SK-N-SH treated with all-trans-retinoic acid at 6 μM for 48 hours (cell line): ENCODE data around the gene MIDN.

Experiments
- ARNTL ChIP-seq: fragments of 450-650 bp; formaldehyde crosslinking; IDR thresholded peaks from 2 replicates; pipeline ENCODE4 v1.5.0; 2020; ENCODE audit warnings: low read depth, mild to moderate bottlenecking, moderate library complexity, borderline replicate concordance
- OSR1 ChIP-seq: fragments of 250-450 bp; sonication (Bioruptor Pico); IDR thresholded peaks from 2 replicates; pipeline ENCODE4 v1.8.0; 2022; ENCODE audit warnings: moderate library complexity, mild to moderate bottlenecking, inconsistent platforms
- SNAI2 ChIP-seq: fragments of 250-450 bp; sonication (Bioruptor Pico); IDR thresholded peaks from 2 replicates; pipeline ENCODE4 v1.5.0; 2020; ENCODE audit warnings: mild to moderate bottlenecking, moderate library complexity
- ZFP30 ChIP-seq: fragments of 450-650 bp; formaldehyde crosslinking; IDR thresholded peaks from 2 replicates; pipeline ENCODE4 v1.5.0; 2022; ENCODE audit warnings: mild to moderate bottlenecking, moderate library complexity
- ZNF565 ChIP-seq: fragments of 450-650 bp; formaldehyde crosslinking; conservative IDR thresholded peaks from 2 replicates; pipeline ENCODE4 v1.5.0; 2020; ENCODE audit warnings: low read depth, mild to moderate bottlenecking, moderate library complexity
- TF ChIP-seq, protein P1 (sequence below): fragments of 250-450 bp; sonication (Bioruptor Pico); IDR thresholded peaks from 2 replicates; pipeline ENCODE4 v1.8.0; 2020; ENCODE audit warnings: mild to moderate bottlenecking, moderate library complexity, borderline replicate concordance
- TF ChIP-seq, protein P2 (sequence below): fragments of 250-450 bp; sonication (Bioruptor Pico); IDR thresholded peaks from 2 replicates; pipeline ENCODE4 v1.8.0; 2021; ENCODE audit warnings: low read depth, mild to moderate bottlenecking, moderate library complexity, borderline replicate concordance

DNA sequence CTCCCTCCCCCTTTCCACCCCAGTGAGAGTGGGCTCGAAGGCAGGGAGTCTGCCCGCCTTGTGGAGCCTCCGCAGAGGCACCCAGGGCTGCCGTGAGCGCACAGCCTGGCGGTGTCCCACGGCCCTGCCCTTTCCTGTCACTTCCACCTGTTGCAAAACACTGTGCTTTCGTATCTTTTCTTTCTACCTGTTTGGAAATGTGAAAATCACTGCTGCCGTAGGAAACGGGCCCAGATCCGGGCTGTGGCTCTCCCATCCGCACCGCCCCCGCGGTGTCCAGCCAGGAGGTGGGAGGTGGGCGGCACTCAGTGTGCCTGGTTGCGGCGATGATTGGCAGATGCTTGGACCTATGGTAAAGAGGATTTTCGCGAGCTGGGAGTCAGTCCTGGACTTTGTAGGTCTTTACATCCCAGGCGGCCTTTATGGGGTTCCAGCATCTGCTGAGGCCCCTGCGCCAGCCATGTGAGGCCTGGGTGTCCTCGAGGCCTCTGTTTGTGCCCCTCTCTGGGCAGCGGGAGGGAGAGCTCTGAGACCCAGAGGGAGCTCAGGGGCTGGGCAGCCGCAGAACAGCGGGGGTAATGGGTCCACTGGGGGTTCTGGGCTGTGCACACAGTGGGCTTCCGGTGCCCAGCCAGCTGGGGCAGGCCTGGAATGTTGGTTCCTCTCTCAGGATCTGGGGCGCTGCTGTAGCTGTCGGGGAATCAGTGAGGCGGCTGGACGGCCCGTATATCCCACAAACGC, 36.7 kb upstream of the MIDN start:
- TF ChIP-seq ARNTL (CRISPR knock-in tag) (no peak), ZNF565 (no peak), ZFP30 (CRISPR knock-in tag) (no peak), SNAI2 (CRISPR knock-in tag) (no peak), OSR1 (no peak)
- TF ChIP-seq, protein P1, sequence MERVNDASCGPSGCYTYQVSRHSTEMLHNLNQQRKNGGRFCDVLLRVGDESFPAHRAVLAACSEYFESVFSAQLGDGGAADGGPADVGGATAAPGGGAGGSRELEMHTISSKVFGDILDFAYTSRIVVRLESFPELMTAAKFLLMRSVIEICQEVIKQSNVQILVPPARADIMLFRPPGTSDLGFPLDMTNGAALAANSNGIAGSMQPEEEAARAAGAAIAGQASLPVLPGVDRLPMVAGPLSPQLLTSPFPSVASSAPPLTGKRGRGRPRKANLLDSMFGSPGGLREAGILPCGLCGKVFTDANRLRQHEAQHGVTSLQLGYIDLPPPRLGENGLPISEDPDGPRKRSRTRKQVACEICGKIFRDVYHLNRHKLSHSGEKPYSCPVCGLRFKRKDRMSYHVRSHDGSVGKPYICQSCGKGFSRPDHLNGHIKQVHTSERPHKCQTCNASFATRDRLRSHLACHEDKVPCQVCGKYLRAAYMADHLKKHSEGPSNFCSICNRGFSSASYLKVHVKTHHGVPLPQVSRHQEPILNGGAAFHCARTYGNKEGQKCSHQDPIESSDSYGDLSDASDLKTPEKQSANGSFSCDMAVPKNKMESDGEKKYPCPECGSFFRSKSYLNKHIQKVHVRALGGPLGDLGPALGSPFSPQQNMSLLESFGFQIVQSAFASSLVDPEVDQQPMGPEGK, result no peak
- TF ChIP-seq, protein P2, sequence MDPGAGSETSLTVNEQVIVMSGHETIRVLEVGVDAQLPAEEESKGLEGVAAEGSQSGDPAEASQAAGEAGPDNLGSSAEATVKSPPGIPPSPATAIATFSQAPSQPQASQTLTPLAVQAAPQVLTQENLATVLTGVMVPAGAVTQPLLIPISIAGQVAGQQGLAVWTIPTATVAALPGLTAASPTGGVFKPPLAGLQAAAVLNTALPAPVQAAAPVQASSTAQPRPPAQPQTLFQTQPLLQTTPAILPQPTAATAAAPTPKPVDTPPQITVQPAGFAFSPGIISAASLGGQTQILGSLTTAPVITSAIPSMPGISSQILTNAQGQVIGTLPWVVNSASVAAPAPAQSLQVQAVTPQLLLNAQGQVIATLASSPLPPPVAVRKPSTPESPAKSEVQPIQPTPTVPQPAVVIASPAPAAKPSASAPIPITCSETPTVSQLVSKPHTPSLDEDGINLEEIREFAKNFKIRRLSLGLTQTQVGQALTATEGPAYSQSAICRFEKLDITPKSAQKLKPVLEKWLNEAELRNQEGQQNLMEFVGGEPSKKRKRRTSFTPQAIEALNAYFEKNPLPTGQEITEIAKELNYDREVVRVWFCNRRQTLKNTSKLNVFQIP (CRISPR knock-in tag), result no peak
